K562 (cell line): ENCODE measurements around the gene HAP1. TPM values are rescaled to one million over a fixed set of nuclear protein-coding genes. Genes with fewer than 3 reads are reported as not detected.

Source experiments
- ATAC-seq: fragments of 200-7000 bp; cut with Tn5 transposase; 3 replicates; pipeline ENCODE4 v1.9.1; 2020; ENCODE audit warnings: moderate library complexity
- Bru-seq: library from RNA; stranded (reverse); fragments of 400-500 nt; gene quantifications from one replicate; lab custom pipeline; 2021; lab: Mats Ljungman, UMichigan
- BruChase-seq, 2 experiments: library from RNA; stranded (reverse); fragments of 400-500 nt; gene quantifications; one replicate each; lab custom pipeline; 2021; lab: Mats Ljungman, UMichigan
- BruUV-seq: library from RNA; stranded (reverse); fragments of 400-500 nt; replicated peaks from 2 replicates; lab custom pipeline; 2021; lab: Mats Ljungman, UMichigan
- CTCF ChIA-PET: fragments of 300-600 bp; formaldehyde crosslinking; extraction: SDS; loops from one replicate; lab custom pipeline; 2021; ENCODE audit warnings: low intra/inter-chr PET ratio; lab: Yijun Ruan, JAX
- POLR2A ChIA-PET: fragments of 300-600, 350-650 bp; sonication (Branson Sonifier 250); formaldehyde crosslinking; extraction: SDS; loops from one replicate; lab custom pipeline; 2021; ENCODE audit warnings: antibody characterized with exemption, inconsistent platforms; lab: Yijun Ruan, JAX
- DNase-seq, 4 experiments: peaks; one replicate each; pipeline versions ENCODE4 v3.0.0 to v3.0.0-alpha.2; 2011 to 2018; ENCODE audit warnings: low spot score in 3 of 4, mixed read lengths in 3 of 4; ENCODE audit errors: extremely low read depth in 1 of 4
- FAIRE-seq: peaks from 2 replicates; lab custom pipeline; 2011; peaks lifted over from hg19 to GRCh38; lab: Jason Lieb, UNC
- H2AFZ ChIP-seq: 2 replicates; pipeline ENCODE4 v1.6.0; 2011; ENCODE audit warnings: low read depth, low read length, control low read depth, inconsistent platforms
- H3K27ac ChIP-seq: fragments of 200-600 bp; 3 replicates; pipeline ENCODE4 v1.8.0; 2011; ENCODE audit warnings: low read depth, mild to moderate bottlenecking, control low read depth, inconsistent platforms, low read length, moderate library complexity, mixed read lengths; ENCODE audit errors: extremely low read depth
- H3K27me3 ChIP-seq, 2 experiments: fragments of 300-600 bp in 1 of 2; 2 replicates in 1 of 2; 3 replicates in 1 of 2; pipeline versions ENCODE4 v1.6.0 to v1.8.0; 2011; ENCODE audit warnings: inconsistent platforms in 2 of 2, low read length in 2 of 2, mild to moderate bottlenecking in 1 of 2, mixed read lengths in 1 of 2, moderate library complexity in 1 of 2; ENCODE audit not compliant: control insufficient read depth in 2 of 2, insufficient read depth in 2 of 2
- H3K36me3 ChIP-seq: fragments of 300-600 bp; 3 replicates; pipeline ENCODE4 v1.8.0; 2011; ENCODE audit warnings: mild to moderate bottlenecking, low read length, inconsistent platforms; ENCODE audit not compliant: control insufficient read depth, insufficient read depth
- H3K4me1 ChIP-seq, 2 experiments: fragments of 200-600 bp in 1 of 2; replicated peaks in 1 of 2; 2 replicates in 1 of 2; 3 replicates in 1 of 2; pipeline versions ENCODE4 v1.5.1 to v1.8.0; 2011; ENCODE audit warnings: inconsistent platforms in 2 of 2, low read length in 2 of 2, mild to moderate bottlenecking in 1 of 2, mixed read lengths in 1 of 2, moderate library complexity in 1 of 2; ENCODE audit not compliant: control insufficient read depth in 2 of 2, insufficient read depth in 2 of 2
- H3K4me2 ChIP-seq: 2 replicates; pipeline ENCODE4 v1.6.1; 2011; ENCODE audit warnings: low read length, control low read depth, inconsistent platforms, mixed read lengths; ENCODE audit not compliant: insufficient read depth
- H3K4me3 ChIP-seq: fragments of 200-600 bp; sonication (generic), shearing (Covaris generic); 2 replicates; pipeline ENCODE4 v1.5.1; 2016; ENCODE audit warnings: control low read depth, inconsistent platforms
- H3K79me2 ChIP-seq: fragments of 200-600 bp; 3 replicates; pipeline ENCODE4 v1.8.0; 2011; ENCODE audit warnings: low read length, inconsistent platforms; ENCODE audit not compliant: control insufficient read depth, insufficient read depth
- H3K9ac ChIP-seq, 2 experiments: 2 replicates each; pipeline versions ENCODE4 v1.6.0 to v1.6.1; 2011; ENCODE audit warnings: low read depth in 2 of 2, low read length in 2 of 2, control low read depth in 1 of 2, inconsistent platforms in 1 of 2, mild to moderate bottlenecking in 1 of 2, mixed read lengths in 1 of 2; ENCODE audit not compliant: insufficient read depth in 1 of 2
- H3K9me1 ChIP-seq: one replicate; pipeline ENCODE4 v1.6.0; 2011; ENCODE audit warnings: inconsistent platforms, mild to moderate bottlenecking, low read length, moderate library complexity; ENCODE audit not compliant: control insufficient read depth, insufficient read depth
- H3K9me3 ChIP-seq: replicated peaks from 2 replicates; pipeline ENCODE4 v1.5.1; 2011; ENCODE audit warnings: low read depth, low read length, inconsistent platforms; ENCODE audit not compliant: control insufficient read depth, insufficient read depth
- H4K20me1 ChIP-seq: replicated peaks from 2 replicates; pipeline ENCODE4 v1.6.1; 2011; ENCODE audit warnings: low read length, inconsistent platforms, mixed read lengths; ENCODE audit not compliant: control insufficient read depth, insufficient read depth
- ATF7 ChIP-seq: fragments of 450-650 bp; IDR thresholded peaks from 2 replicates; pipeline ENCODE4 v1.7.1; 2014; ENCODE audit warnings: mild to moderate bottlenecking, moderate library complexity
- FOXK2 ChIP-seq, 2 experiments: fragments of 450-650 bp; IDR thresholded peaks in 1 of 2; conservative IDR thresholded peaks in 1 of 2; 2 replicates each; pipeline ENCODE4 v1.6.1; 2016; ENCODE audit warnings: low read depth in 2 of 2, mild to moderate bottlenecking in 1 of 2
- MAFF ChIP-seq: IDR thresholded peaks from 2 replicates; pipeline ENCODE4 v1.6.1; 2012; ENCODE audit warnings: low read length, improper control_type of control experiment
- NONO ChIP-seq, 2 experiments: fragments of 200-400 bp in 1 of 2; fragments of 450-650 bp in 1 of 2; formaldehyde crosslinking in 1 of 2; IDR thresholded peaks; 2 replicates each; pipeline ENCODE4 v1.6.1; 2017; ENCODE audit warnings: low read depth in 2 of 2, mild to moderate bottlenecking in 2 of 2, moderate library complexity in 2 of 2, low read length in 1 of 2
- NRF1 ChIP-seq, 2 experiments: fragments of 450-650 bp; IDR thresholded peaks in 1 of 2; conservative IDR thresholded peaks in 1 of 2; 2 replicates each; pipeline ENCODE4 v1.6.1; 2014; ENCODE audit warnings: mild to moderate bottlenecking in 2 of 2
- PHF8 ChIP-seq: fragments of 200-600 bp; sonication (generic); IDR thresholded peaks from 2 replicates; pipeline ENCODE4 v1.6.1; 2012; ENCODE audit warnings: mixed run types, mild to moderate bottlenecking, inconsistent platforms, low read length, moderate library complexity, borderline replicate concordance
- POLR2G ChIP-seq: fragments of 200-400 bp; formaldehyde crosslinking; IDR thresholded peaks from 2 replicates; pipeline ENCODE4 v1.6.1; 2017; ENCODE audit warnings: low read depth, mild to moderate bottlenecking, antibody characterized with exemption, low read length, moderate library complexity
- PRDM10 ChIP-seq: fragments of 450-650 bp; IDR thresholded peaks from 2 replicates; pipeline ENCODE4 v1.6.1; 2018; ENCODE audit not compliant: partially characterized antibody
- PTBP1 ChIP-seq: fragments of 200-400 bp; formaldehyde crosslinking; IDR thresholded peaks from 2 replicates; pipeline ENCODE4 v1.6.1; 2017; ENCODE audit warnings: low read depth, low read length
- SREBF1 ChIP-seq: fragments of 150-350 bp; IDR thresholded peaks from 2 replicates; pipeline ENCODE4 v1.6.1; 2014; ENCODE audit warnings: antibody characterized with exemption, low read depth, low read length, borderline replicate concordance
- TAF7 ChIP-seq: fragments of 450-650 bp; IDR thresholded peaks from 2 replicates; pipeline ENCODE4 v1.6.1; 2016; ENCODE audit warnings: missing genetic modification characterization, missing compliant biosample characterization
- ZNF143 ChIP-seq: sonication (generic); formaldehyde crosslinking; IDR thresholded peaks from 2 replicates; pipeline ENCODE4 v1.9.0; 2022; ENCODE audit warnings: mild to moderate bottlenecking, missing genetic modification reagents
- WGBS: fragments of 100-300 bp; shearing (Covaris generic); methylation state at CpG from one replicate; pipeline ENCODE4 v1.1.6; 2016; ENCODE audit warnings: low coverage, mixed read lengths; ENCODE audit not compliant: insufficient coverage; ENCODE audit errors: missing lambda C conversion rate; 5-methylcytosine and 5-hydroxymethylcytosine counted together
- in situ Hi-C: fragments of 300-500 bp; cut with MboI; formaldehyde crosslinking; loops from 4 replicates; pipeline ENCODE4 v1.15.0; 2018; ENCODE audit warnings: inconsistent platforms, mixed read lengths
- intact Hi-C: fragments of 100-400 bp; cut with micrococcal nuclease; formaldehyde crosslinking; loops from 2 replicates; pipeline ENCODE4 v1.14.2; 2022
- long read RNA-seq, 3 experiments: library from polyadenylated mRNA in 2 of 3; library from RNA in 1 of 3; unstranded in 2 of 3; stranded (forward) in 1 of 3; transcript quantifications; one replicate each; pipeline ENCODE4 v2.0.0, GENCODE V29; 2019 to 2022
- polyA minus RNA-seq, 3 experiments: library from RNA; depleted of rRNA, polyadenylated mRNA; stranded (reverse); fragments of >200 nt; gene quantifications; 2 replicates each; pipeline ENCODE4 v1.2.3, GENCODE V29; 2011
- polyA plus RNA-seq, 8 experiments: library from polyadenylated mRNA; depleted of rRNA in 4 of 8; stranded (reverse) in 5 of 8; unstranded in 3 of 8; fragments of >200 nt; fragmentation: Nextera tagmentation in 2 of 8; fragmentation: Illumina TruSeq in 1 of 8; extraction: Ambion mirVana in 2 of 8; extraction: Trizol in 1 of 8; gene quantifications; 2 replicates each; pipeline versions ENCODE4 v1.2.1 to v1.2.3, GENCODE V29; 2011 to 2014; ENCODE audit warnings: inconsistent platforms in 1 of 8, missing spikeins in 1 of 8
- total RNA-seq, 7 experiments: library from RNA; depleted of rRNA in 6 of 7; stranded (reverse); fragments of >200 nt in 6 of 7; fragmentation: Illumina TruSeq in 2 of 7; extraction: Trizol in 2 of 7; gene quantifications; 2 replicates each; pipeline versions ENCODE4 v1.2.1 to v1.2.3, GENCODE V29; 2011 to 2021; ENCODE audit warnings: low replicate concordance in 1 of 7

Gene HAP1
- 0.09 TPM in 1 of 2 replicates, not detected in the other for total RNA-seq (2011; cell fraction: chromatin; rRNA removed; ENCODE audit: low replicate concordance)
- total RNA-seq (2011; cell fraction: nucleolus; rRNA removed) = not detected in 2 replicates
- not detected in 2 replicates for total RNA-seq (2011; cell fraction: nucleoplasm; rRNA removed)
- total RNA-seq (2014; rRNA removed) = under 0.01 TPM in 1 of 2 replicates, not detected in the other
- not detected in 2 replicates for total RNA-seq (2014; rRNA removed; fragmentation: Illumina TruSeq; extraction: Trizol)
- total RNA-seq (2015; rRNA removed; fragmentation: Illumina TruSeq; extraction: Trizol) = 0.04 TPM in 1 of 2 replicates, not detected in the other
- total RNA-seq (2021) = 0.09 TPM in 1 of 2 replicates, not detected in the other
- polyA plus RNA-seq (2011; rRNA removed) = not detected in 2 replicates
- polyA plus RNA-seq (2011; cell fraction: cytosol; rRNA removed) = 0.04 TPM in 1 of 2 replicates, not detected in the other
- 0.07 and 0.15 TPM in 2 replicates for polyA plus RNA-seq (2011; cell fraction: nucleus; rRNA removed)
- 0.04 TPM in 1 of 2 replicates, not detected in the other for polyA plus RNA-seq (2012)
- polyA plus RNA-seq (2014; fragmentation: Illumina TruSeq; extraction: Trizol) = not detected in 2 replicates
- not detected for polyA plus RNA-seq (2014; fragmentation: Nextera tagmentation; extraction: Ambion mirVana)
- polyA plus RNA-seq (2014; rRNA removed) = not detected in 2 replicates
- polyA minus RNA-seq (2011; rRNA and poly(A)+ RNA removed) = not detected in 2 replicates
- not detected in 2 replicates for polyA minus RNA-seq (2011; cell fraction: cytosol; rRNA and poly(A)+ RNA removed)
- not detected in 2 replicates for polyA minus RNA-seq (2011; cell fraction: nucleus; rRNA and poly(A)+ RNA removed)
- percentile 7 among the genes with signal in this experiment for Bru-seq, nascent RNA
- not detected for BruChase-seq, experiment 1, labeled RNA remaining after a 2-hour chase
- percentile 3 among the genes with signal in this experiment for BruChase-seq, experiment 2, labeled RNA remaining after a 6-hour chase
- long read RNA-seq, experiment 1 = 0 reads
- long read RNA-seq, experiment 2 = 0 reads
- long read RNA-seq, experiment 3 = 0 reads

GRCh38 chr17:41734139-41734948, at the start of gene HAP1:
Gene HAP1 (minus strand): TSS chr17:41734643. CDS start chr17:41734634, 9 bp downstream.
- H3K9me3 ChIP-seq = no peaks in the 10 kb centered on the region
- FAIRE-seq = no peak
- H3K36me3 ChIP-seq = no peaks in the 10 kb centered on the region
- no TSS peak for BruUV-seq
- peaks cover 35 to 55% of the 10 kb centered on the region in 2 experiments for H3K27me3 ChIP-seq
- H3K4me3 ChIP-seq = no peak within 1 kb of the TSS
- no peak for DNase-seq
- no peak within 1 kb of the TSS for H3K4me2 ChIP-seq
- no peak within 1 kb of the TSS for H3K27ac ChIP-seq
- no peak within 1 kb of the TSS; a peak in 1 of 4 replicates for H3K9ac ChIP-seq
- peaks cover 4 to 20% of the 10 kb centered on the region in 2 experiments; a peak in 4 of 5 replicates for H3K4me1 ChIP-seq
- WGBS = 9% methylated on average over 55 of the region's 77 CpGs
- intact Hi-C loops (no loop called here), in situ Hi-C loops (loop anchor here (25.0 kb wide), 1 partner anchor 378 kb away; the partner anchor contains the start of genes DHX58, HSPB9 and KAT2A)
- no peak for ATAC-seq
- POLR2A ChIA-PET = interaction anchor here (1.1 kb wide), 1 partner anchor 88 kb away, joined by 4 read pairs; no protein-coding TSS in a partner anchor
- no peaks in the 10 kb centered on the region for H3K79me2 ChIP-seq
- CTCF ChIA-PET = no interaction called here
- no peak within 1 kb of the TSS for H2AFZ ChIP-seq
- no peaks in the 10 kb centered on the region; the same call in 1 of the 2 replicates for H4K20me1 ChIP-seq
- H3K9me1 ChIP-seq = no peaks in the 10 kb centered on the region
- TF ChIP-seq FOXK2 (conservative IDR thresholded peaks at IDR 0.05 in 1 of 2, IDR thresholded peaks at IDR 0.05 in 1 of 2; ENCODE audit: low read depth in 2 of 2) (peak in 1 of 2 experiments; percentile 47; a peak in 1 of 4 replicates), MAFF (no peak), PTBP1 (no peak), ZNF143 (CRISPR knock-in tag) (no peak), SREBF1 (no peak), NONO (IDR thresholded peaks at IDR 0.05; ENCODE audit: low read depth in 2 of 2, low read length in 1 of 2) (peak in 1 of 2 experiments; percentile 68; a peak in 2 of 4 replicates), POLR2G (peak; percentile 43; the same call in 1 of the 2 replicates), TAF7 (no peak), PRDM10 (peak; percentile 97), ATF7 (peak; percentile 78), NRF1 (conservative IDR thresholded peaks at IDR 0.05 in 1 of 2, IDR thresholded peaks at IDR 0.05 in 1 of 2) (peak; percentile 55 to 61), PHF8 (no peak)
